Measurements from ENCODE around the gene KCND3.

DNA sequence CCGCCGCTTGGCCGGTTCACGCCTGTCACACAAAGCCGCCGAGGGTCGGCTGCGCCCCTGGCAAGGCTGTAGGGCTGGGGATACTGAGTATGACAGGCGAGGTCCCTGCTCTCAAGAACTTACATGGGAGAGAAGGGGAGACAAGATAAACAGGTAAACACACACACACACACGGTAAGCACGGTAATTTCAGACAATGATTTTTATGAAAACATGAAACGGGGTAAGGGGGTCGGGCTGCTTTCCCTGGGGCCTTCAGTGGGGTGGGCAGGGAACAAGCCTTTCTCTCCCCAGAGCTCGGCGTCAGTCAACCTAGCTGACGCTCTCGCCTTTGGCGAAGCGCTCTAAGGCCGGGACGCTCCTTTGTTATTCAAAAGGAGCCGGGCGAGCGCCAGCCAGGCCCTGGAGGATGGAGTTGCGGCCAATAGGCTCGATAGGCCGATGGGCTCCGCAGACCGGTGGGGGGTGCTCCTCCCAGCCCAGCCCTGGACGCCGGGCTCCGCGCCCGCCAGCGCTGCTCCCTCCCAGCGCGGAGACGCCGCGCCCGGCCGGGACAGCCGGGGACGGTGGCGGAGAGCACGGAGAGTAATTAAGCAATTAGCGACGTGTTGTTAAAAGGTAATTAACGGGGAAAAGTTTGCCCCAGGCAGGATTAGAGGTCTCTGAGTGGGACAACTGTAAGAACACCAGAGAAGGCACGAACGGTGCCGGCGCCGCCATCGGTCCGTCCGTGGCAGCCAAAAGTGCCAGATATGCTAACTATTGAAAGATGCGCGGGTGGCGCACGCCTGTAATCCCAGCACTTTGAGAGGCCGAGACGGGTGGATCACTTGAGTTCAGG, 249.3 kb downstream of the KCND3 start:
- TF ChIP-seq, protein P1, sequence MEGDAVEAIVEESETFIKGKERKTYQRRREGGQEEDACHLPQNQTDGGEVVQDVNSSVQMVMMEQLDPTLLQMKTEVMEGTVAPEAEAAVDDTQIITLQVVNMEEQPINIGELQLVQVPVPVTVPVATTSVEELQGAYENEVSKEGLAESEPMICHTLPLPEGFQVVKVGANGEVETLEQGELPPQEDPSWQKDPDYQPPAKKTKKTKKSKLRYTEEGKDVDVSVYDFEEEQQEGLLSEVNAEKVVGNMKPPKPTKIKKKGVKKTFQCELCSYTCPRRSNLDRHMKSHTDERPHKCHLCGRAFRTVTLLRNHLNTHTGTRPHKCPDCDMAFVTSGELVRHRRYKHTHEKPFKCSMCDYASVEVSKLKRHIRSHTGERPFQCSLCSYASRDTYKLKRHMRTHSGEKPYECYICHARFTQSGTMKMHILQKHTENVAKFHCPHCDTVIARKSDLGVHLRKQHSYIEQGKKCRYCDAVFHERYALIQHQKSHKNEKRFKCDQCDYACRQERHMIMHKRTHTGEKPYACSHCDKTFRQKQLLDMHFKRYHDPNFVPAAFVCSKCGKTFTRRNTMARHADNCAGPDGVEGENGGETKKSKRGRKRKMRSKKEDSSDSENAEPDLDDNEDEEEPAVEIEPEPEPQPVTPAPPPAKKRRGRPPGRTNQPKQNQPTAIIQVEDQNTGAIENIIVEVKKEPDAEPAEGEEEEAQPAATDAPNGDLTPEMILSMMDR (IDR thresholded peaks at IDR 0.05; ENCODE audit: insufficient read depth, low read length): no peak
- TF ChIP-seq POLR2AphosphoS5 (IDR thresholded peaks at IDR 0.05; ENCODE audit: low read depth) (no peak), SPI1 (IDR thresholded peaks at IDR 0.05; ENCODE audit: borderline replicate concordance, low read depth) (no peak), GABPA (IDR thresholded peaks at IDR 0.05; ENCODE audit: low read depth) (no peak)
- TF ChIP-seq, protein P2, sequence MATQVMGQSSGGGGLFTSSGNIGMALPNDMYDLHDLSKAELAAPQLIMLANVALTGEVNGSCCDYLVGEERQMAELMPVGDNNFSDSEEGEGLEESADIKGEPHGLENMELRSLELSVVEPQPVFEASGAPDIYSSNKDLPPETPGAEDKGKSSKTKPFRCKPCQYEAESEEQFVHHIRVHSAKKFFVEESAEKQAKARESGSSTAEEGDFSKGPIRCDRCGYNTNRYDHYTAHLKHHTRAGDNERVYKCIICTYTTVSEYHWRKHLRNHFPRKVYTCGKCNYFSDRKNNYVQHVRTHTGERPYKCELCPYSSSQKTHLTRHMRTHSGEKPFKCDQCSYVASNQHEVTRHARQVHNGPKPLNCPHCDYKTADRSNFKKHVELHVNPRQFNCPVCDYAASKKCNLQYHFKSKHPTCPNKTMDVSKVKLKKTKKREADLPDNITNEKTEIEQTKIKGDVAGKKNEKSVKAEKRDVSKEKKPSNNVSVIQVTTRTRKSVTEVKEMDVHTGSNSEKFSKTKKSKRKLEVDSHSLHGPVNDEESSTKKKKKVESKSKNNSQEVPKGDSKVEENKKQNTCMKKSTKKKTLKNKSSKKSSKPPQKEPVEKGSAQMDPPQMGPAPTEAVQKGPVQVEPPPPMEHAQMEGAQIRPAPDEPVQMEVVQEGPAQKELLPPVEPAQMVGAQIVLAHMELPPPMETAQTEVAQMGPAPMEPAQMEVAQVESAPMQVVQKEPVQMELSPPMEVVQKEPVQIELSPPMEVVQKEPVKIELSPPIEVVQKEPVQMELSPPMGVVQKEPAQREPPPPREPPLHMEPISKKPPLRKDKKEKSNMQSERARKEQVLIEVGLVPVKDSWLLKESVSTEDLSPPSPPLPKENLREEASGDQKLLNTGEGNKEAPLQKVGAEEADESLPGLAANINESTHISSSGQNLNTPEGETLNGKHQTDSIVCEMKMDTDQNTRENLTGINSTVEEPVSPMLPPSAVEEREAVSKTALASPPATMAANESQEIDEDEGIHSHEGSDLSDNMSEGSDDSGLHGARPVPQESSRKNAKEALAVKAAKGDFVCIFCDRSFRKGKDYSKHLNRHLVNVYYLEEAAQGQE (IDR thresholded peaks at IDR 0.05; ENCODE audit: insufficient replicate concordance, low read depth): no peak
